ENCODE measurements around the gene ATXN1. TPM values are rescaled to one million over a fixed set of nuclear protein-coding genes. Genes with fewer than 3 reads are reported as not detected.

ATXN1 gene
- total RNA-seq, 4 donors from 2014 or later, result 38.7 to 78.3 (median 62.6) TPM

DNA sequence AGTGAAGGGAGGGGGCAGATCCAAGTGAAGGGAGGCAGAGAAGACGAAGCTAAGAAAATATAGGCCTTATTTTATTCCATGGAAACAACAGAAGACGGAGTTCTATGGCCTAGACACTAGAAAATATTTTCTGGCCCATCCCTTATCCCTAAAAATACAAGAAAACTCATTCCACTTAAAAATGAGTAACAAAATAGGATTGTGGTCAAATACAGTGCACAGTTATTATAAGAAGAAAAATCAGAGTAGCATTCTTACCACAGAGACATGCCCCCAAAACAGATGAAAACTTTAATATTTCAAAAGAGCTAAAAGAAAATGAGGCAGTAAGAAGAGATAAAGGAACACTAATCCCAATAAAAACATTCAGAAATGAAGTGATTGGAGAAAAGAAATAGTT lies 320.0 kb downstream of the ATXN1 start:
- no peaks in the 10 kb centered on the region for H3K36me3 ChIP-seq
- ATAC-seq, result no peak
- H3K27ac ChIP-seq, result no peak overlapping the region
- peaks cover 0 to 22% (median 6%) of the 10 kb centered on the region in 3 donors for H3K4me1 ChIP-seq
- 79 to 100% methylated on average over 2 of the region's 2 CpGs for WGBS, 2 donors (ENCODE audit: low coverage in 1 of 2)
- no peak overlapping the region for H3K4me3 ChIP-seq
- H3K9me3 ChIP-seq, result no peaks in the 10 kb centered on the region
- TF ChIP-seq POLR2AphosphoS5 (IDR thresholded peaks at IDR 0.05) (no peak), EP300 (IDR thresholded peaks at IDR 0.05) (no peak), POLR2A (IDR thresholded peaks at IDR 0.05) (no peak)
- TF ChIP-seq, protein P1, sequence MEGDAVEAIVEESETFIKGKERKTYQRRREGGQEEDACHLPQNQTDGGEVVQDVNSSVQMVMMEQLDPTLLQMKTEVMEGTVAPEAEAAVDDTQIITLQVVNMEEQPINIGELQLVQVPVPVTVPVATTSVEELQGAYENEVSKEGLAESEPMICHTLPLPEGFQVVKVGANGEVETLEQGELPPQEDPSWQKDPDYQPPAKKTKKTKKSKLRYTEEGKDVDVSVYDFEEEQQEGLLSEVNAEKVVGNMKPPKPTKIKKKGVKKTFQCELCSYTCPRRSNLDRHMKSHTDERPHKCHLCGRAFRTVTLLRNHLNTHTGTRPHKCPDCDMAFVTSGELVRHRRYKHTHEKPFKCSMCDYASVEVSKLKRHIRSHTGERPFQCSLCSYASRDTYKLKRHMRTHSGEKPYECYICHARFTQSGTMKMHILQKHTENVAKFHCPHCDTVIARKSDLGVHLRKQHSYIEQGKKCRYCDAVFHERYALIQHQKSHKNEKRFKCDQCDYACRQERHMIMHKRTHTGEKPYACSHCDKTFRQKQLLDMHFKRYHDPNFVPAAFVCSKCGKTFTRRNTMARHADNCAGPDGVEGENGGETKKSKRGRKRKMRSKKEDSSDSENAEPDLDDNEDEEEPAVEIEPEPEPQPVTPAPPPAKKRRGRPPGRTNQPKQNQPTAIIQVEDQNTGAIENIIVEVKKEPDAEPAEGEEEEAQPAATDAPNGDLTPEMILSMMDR (IDR thresholded peaks at IDR 0.05), result no peak
- H3K27me3 ChIP-seq, result no peaks in the 10 kb centered on the region

- Histone ChIP-seq H3K36me3 (no peaks in the 10 kb centered on the region), H3K9me3 (no peaks in the 10 kb centered on the region), H3K4me3 (no peak overlapping the region), H3K4me1 (peaks cover 0 to 22% (median 6%) of the 10 kb centered on the region in 3 donors), H3K27ac (no peak overlapping the region), H3K27me3 (no peaks in the 10 kb centered on the region)
- 88 to 89% methylated on average over 3 to 7 of the region's 7 CpGs for WGBS, 2 donors (ENCODE audit: low coverage in 1 of 2)
- TF ChIP-seq POLR2AphosphoS5 (IDR thresholded peaks at IDR 0.05) (no peak), EP300 (IDR thresholded peaks at IDR 0.05) (no peak), POLR2A (IDR thresholded peaks at IDR 0.05) (no peak)
- TF ChIP-seq, protein P1 (IDR thresholded peaks at IDR 0.05), result no peak
- no peak for ATAC-seq
Measured at GRCh38 chr6:16440636-16441212, 320.5 kb downstream of the ATXN1 start.

DNA sequence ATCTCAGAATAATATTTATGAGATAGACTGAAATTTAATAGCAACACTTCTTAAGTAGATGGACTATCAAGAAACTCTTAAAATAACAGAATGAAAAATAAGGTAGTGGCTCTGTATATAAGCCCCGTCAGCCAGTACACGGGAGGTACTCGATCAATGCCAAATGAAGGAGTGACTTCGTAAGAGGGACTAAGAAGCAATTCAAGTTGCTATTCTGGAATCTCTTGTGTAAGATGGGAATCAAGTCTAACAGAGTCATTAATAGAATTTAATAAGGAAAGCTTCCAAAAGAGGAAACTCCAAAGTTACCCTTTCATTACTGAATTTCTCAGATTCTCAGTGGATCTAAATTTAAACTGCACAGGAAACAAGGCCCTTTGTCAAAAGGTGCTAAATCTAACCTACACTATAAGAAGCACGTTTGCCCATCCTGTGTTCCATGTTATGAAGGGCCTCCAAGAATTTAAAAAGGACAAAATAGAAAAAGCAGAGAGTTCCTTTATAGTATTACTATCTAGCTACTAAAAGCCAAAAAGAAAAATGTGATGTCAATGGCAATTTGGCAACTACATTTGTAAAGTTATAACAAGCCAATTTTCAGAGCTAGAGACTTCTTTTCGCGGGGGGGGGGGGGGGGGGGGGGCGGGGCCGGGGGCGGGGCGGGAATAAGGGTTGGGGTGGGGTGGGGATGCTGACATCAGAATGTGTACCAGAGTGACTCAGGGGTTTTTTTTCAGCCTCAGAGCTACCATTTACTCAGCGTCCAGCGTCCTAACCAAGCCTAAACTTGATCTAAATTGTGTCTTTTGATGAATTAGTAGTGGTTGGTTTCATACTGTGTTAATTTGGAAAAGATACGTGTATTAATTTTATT lies 322.3 kb downstream of the ATXN1 start:
- H3K36me3 ChIP-seq, result no peaks in the 10 kb centered on the region
- TF ChIP-seq EP300 (IDR thresholded peaks at IDR 0.05), result no peak
- TF ChIP-seq, protein P1 (IDR thresholded peaks at IDR 0.05), result no peak
- no peak for TF ChIP-seq POLR2A (IDR thresholded peaks at IDR 0.05)
- no peak for TF ChIP-seq POLR2AphosphoS5 (IDR thresholded peaks at IDR 0.05)
- no peaks in the 10 kb centered on the region for H3K27me3 ChIP-seq
- 20 to 26% methylated on average over 10 of the region's 14 CpGs for WGBS, 2 donors (ENCODE audit: low coverage in 1 of 2)
- no peak for ATAC-seq
- peaks cover 0 to 32% (median 6%) of the 10 kb centered on the region in 3 donors for H3K4me1 ChIP-seq
- H3K27ac ChIP-seq, result peak overlapping the region in 1 of 4 donors; percentile 45
- H3K9me3 ChIP-seq, result no peaks in the 10 kb centered on the region
- no peak overlapping the region for H3K4me3 ChIP-seq

DNA sequence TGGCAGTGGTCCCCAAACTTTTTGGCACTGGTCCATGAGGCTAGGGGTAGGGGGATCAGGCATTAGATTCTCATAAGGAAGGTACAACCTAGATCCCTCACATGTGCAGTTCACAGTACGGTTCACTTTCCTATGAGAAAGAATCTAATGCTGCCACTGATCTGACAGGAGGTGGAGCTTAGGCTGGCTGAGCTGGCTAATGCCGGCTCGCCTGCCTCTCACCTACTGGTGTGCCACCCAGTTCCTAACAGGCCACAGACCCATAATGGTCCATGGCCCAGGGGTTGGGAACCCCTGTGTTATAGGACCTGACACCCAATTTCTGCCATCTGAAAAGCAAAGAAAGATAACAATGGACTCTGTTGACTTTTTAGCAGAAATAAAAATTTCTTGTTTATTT lies 323.3 kb downstream of the ATXN1 start:
- WGBS, 2 donors (ENCODE audit: low coverage in 1 of 2), result 50 to 80% methylated on average over 1 to 2 of the region's 3 CpGs
- H3K9me3 ChIP-seq, result no peaks in the 10 kb centered on the region
- ATAC-seq, result no peak
- H3K27me3 ChIP-seq, result no peaks in the 10 kb centered on the region
- peaks cover 6 to 41% (median 6%) of the 10 kb centered on the region in 3 donors for H3K4me1 ChIP-seq
- no peak overlapping the region for H3K4me3 ChIP-seq
- H3K27ac ChIP-seq, result no peak overlapping the region
- H3K36me3 ChIP-seq, result no peaks in the 10 kb centered on the region
- no peak for TF ChIP-seq POLR2AphosphoS5 (IDR thresholded peaks at IDR 0.05)
- no peak for TF ChIP-seq EP300 (IDR thresholded peaks at IDR 0.05)
- TF ChIP-seq, protein P1 (IDR thresholded peaks at IDR 0.05), result no peak
- TF ChIP-seq POLR2A (IDR thresholded peaks at IDR 0.05), result no peak

All from gastroesophageal sphincter (tissue), 4 donors.